DMS79 treated with DMSO at 0.1 percent for 48 hours (cell line): ENCODE results near the gene C22orf23.

ENCODE experiments used
- DNase-seq: peaks from one replicate; lab custom pipeline; 2025; lab: John Stamatoyannopoulos, UW

Gene C22orf23

GRCh38 chr22:37925767-37926166, 27.6 kb downstream of the C22orf23 start:
- DNase-seq = no peak

DNA sequence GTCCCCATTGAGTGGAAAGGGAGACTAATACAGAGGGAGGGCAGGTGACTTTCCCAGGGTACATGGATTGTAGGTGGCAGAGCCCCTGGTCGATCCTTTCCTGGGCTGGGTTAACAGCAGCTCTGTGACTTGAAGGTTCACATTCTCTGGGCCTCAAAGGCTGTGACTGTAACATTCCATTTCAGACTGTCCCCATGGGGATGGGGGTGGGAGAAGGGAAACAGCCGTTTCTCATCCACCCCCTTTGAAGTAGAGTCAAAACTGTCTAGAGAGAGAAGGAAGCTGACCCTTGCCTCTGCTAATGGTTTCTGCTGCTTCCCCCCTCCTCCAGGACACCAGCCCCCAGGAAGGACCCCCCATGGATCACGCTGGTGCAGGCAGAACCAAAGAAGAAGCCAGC, 28.1 kb downstream of the C22orf23 start:
- DNase-seq = no peak

DNA sequence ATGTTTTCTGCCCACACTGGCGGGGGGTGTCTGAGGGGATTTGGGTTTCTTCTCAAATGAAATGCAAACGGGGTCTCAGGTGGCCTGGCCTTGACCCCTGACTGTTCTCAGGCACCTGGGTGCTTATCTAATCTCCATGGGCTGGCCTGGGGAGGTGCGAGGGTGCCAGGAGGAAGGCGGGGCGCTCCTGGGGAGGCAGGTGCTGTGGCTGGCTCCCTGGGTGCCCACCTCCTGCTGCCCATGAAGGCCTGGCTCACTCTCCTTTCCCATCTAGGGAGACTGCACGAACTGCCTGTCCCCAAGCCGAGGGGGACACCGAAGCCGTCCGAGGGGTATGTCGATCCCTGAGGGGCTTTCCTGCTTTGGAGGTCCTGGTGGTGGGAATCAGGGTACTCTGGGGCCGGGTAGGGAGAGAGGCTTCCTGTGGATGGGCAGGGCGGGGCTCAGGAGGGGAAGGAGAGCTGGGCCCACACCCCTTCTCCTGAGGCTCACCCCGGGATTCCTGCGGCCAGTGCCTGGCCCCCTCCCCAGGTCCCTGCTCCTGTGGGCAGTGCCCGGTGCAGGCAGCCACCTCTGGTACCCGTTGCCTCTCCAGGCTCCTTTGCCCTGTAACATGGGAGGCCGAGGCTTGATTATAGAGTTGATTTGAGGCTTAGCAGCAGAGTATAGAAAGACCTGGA, 28.9 kb downstream of the C22orf23 start:
- DNase-seq = no peak

DNA sequence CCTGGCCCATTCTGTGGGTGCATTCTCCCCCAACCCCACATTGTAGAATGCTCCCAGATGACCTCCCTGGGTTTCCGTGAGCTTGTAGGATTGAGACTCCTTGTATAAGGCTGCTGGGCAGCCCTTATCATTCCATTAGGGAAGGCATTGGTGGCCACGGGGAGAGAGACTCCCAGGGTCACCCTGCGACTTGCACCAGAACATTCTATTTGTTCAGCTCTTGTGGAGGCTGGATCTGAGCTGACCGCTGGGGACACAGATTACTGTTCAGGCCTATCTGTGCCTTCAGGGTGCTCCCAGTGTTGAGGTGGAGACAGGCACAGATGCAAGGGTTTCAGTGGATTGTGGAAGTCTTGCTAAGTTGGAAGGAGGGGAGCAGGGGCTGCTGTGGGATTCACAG, 29.5 kb downstream of the C22orf23 start:
- no peak for DNase-seq

DNA sequence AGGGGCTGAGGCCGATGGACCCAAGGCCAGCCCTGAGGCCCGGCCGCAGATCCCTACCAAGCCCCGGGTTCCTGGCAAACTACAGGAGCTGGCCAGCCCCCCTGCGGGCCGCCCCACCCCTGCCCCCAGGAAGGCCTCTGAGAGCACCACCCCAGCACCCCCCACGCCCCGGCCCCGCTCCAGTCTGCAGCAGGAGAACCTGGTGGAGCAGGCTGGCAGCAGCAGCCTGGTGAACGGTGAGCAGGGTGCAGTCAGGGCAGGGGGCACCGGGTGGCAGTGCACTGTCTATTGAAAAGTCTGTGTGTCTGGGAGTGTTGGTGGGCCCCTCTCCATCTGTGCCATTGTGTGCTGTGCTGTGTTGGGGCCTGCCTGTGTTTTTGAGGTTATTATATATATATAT, 31.2 kb downstream of the C22orf23 start:
- no peak for DNase-seq

DNA sequence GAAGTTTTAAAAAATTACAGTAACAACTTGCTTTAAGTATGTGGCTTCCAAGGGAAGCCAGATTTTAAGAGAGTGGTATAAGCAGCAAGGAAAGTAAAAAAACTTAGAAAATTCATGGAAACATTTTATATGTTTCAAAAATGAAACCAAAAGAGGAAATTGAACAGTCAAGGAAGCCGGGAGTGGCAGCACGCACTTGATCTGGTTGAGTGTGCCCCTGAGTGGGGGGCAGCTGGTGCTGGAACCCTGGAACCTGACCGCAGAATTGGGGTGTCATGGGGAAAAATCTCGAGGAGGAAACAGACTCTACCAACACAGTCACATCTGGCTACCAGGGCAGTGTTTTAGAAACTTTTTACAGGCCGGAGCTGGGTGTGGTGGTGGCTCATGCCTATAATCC, 33.3 kb downstream of the C22orf23 start:
- DNase-seq = no peak

- DNase-seq = no peak
Observed at GRCh38 chr22:37918580-37919270, 34.7 kb downstream of the C22orf23 start.

- no peak for DNase-seq
Observed at GRCh38 chr22:37917874-37918548, 35.4 kb downstream of the C22orf23 start.

DNA sequence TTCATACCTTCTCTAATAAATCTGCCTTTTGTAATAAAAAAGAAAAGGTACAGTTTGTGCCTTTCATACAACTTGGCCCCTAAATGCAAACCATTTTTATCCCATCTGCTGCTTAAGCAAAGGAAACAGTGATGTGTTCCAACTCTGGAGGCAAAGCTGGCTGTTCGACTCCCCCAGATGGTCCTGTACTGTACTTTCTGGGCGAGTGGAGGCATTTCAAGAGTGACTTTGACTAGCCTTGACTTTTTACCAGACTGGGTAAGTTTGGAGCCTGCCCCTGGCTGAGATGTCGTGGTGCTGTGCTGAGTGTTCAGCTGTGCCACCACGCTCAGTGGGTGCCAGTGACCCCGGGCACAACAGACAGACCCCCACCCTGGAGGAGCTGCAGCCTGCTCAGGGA, 37.1 kb downstream of the C22orf23 start:
- no peak for DNase-seq

DNA sequence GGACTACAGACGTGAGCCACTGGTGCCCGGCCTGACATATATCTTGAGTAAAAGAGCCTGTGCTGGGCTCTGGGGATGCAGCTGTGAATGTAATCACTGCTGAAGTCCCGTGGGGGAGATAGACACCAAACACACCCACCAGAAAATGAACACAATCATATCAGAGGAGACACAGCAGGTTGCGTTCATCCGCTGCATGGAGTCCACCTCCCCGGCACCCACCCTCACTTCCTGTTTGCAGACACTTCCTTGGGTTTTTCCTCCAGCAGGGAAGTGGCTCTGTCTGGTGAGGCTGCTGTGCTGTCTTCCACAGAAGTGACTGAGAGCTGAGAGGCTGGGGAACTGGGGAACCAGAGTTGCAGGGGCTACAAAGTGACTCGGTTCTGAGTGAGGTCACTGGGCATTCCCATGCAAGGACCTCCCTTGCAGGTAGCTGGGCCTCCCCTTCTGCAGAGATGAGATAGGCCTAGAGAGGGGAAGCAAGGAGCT, 40.1 kb downstream of the C22orf23 start:
- DNase-seq = no peak

GRCh38 chr22:37912171-37912570, 41.2 kb downstream of the C22orf23 start:
- DNase-seq = no peak

GRCh38 chr22:37911697-37912096, 41.7 kb downstream of the C22orf23 start:
- no peak for DNase-seq

DNA sequence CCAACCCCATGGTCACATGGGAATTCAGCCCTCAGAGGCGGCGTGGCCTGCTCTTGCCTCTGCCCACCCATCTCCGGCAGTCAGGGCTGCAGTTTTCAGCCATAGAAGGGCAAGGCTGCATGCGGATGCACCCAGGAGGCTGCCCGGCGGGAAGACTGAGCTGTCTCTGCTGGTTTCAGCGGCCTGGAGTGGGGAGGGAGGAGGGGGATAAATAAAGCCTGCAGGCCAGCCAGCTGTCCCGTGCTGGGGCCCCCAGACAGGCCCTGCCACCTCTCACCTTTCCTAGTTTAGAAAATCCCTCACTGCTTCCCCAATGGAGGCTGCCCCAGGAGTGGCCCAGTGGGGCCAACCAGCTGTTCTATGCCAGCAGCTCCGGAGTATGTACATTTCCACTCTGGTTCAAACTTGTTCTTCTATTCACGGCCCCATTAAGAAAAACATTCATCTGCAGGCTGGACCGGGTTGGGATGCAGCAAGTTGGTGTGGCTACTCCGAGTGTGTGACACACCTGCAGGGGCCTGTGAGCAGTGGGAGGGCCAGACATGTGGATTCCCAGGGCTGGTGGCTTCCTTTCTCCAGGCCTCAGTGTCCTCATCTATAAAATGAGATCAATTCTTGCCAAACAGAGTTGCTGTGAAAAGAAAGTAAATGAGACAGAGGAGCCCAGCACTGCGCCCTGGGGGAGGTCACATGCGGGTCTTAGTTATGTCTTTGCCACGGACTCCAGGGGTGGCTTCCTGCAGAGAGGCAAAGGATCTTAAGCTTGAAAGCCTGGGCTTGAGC, 42.3 kb downstream of the C22orf23 start:
- DNase-seq = no peak

GRCh38 chr22:37909766-37910165, 43.6 kb downstream of the C22orf23 start:
- no peak for DNase-seq

DNA sequence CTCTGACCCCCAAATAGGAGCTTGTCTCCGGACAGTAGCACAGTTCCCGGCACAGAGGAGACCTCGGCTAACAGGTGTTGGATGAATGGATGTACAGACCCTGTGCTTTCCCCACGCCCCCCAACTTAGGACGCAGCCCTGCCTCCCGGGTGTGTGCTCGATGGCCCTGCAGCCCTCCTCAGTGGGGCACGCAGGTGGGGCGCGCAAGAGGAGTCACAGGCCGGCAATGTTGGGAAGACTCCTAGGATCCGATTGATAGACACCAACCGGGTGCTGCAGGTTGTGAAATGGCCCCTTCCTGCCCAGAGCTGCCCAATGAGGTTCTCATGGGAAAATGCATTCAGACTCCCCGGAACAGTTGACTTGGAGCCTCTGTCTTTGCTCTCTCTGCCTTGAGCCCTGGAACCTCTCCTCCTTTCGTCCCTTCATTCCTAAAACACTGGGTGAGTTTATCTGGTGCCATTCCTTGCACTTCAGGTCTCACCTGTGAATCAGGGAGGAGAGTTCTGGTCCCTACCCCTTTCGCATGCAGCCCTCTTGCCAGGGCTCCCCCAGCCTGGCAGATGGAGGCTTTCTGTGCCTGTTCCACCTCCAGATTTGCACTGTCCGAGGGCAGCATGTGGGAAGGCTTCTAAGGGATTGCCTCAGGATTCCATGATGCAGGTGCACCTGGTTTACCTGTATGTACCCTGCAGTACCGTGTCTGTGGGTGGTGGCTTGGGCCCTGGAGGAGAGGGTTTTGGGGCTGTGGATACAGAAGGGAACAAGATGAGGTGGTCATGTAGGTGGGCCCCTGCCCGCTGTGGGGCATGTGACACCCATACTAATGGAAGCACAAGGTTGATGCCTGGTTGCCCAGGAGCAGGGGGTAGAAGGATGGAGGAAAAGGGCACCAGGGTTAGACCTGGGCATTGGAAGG, 46.1 kb downstream of the C22orf23 start:
- no peak for DNase-seq

GRCh38 chr22:37906364-37907008, 46.9 kb downstream of the C22orf23 start:
- DNase-seq = no peak

DNA sequence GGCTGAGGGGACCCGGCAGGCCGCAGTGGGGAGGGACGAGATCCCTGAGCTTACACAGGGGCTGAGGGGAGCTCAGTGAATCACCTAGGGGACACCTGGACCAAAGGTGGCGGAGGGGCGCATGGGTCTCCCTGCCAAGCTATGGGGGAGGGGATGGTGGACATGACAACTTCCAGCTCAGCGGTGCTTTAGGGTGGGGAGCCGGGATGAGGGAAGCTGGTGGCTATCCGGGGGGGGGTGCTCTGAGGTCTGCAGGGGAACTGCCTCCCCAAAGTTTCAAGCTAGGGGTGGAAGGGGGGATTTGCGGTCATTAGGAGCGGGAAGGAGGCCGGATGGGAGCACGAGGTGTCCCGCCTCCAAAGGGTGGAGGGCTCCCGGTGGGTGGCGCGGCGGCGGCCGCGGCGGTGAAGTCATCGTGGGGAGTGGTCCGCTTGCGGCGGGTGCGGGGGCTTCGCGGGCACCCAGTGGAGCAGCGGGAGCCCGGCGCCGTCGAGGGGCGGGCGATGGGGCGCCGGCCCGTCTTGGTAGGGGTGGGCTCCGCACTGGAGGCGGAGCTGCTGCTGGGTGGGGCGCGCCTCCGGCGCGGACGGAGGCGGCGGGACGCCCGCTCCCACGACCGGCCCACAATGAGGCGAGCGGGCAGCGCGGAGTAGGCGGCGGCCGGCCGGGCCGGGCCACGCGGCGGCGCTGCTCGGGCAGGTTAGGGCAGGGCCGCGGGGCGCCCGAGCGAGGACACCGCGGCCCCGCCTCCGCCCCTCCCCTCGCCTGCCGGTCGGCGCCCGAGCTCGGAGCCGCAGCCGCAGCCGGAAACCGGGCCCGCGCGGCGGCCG, 47.7 kb downstream of the C22orf23 start, which contains the start of gene MICALL1:
TSS of gene MICALL1 (plus strand) at position 764 of the 830 bp plus-strand sequence. CDS start 126 bp downstream, outside the sequence.
- no peak for DNase-seq

GRCh38 chr22:37904572-37905533, 48.5 kb downstream of the C22orf23 start:
- DNase-seq = no peak
